PC-9 (cell line): Measurements from ENCODE around the gene SVEP1. TPM values are rescaled to one million over a fixed set of nuclear protein-coding genes. Genes with fewer than 3 reads are reported as not detected.

ENCODE experiments used
- BruUV-seq: library from RNA; stranded (reverse); fragments of 400-500 nt; replicated peaks from 2 replicates; lab custom pipeline; 2021; lab: Mats Ljungman, UMichigan
- CTCF ChIA-PET: fragments of 300-600 bp; sonication (Branson Sonifier 250); formaldehyde crosslinking; loops from one replicate; lab custom pipeline; 2022; ENCODE audit warnings: antibody characterized with exemption; lab: Charles Lee
- POLR2A ChIA-PET: fragments of 300-600 bp; sonication (Branson Sonifier 250); formaldehyde crosslinking; loops from one replicate; lab custom pipeline; 2022; ENCODE audit warnings: antibody characterized with exemption; ENCODE audit not compliant: unreplicated experiment; lab: Charles Lee
- DNase-seq, 2 experiments: peaks; one replicate each; pipeline versions ENCODE4 v3.0.0 to v3.0.0-alpha.2; 2015 to 2022; ENCODE audit warnings: mixed read lengths in 1 of 2
- H2AFZ ChIP-seq: fragments of 200-600 bp; sonication (generic); 2 replicates; pipeline ENCODE4 v1.8.1; 2017; ENCODE audit warnings: antibody characterized with exemption
- H3F3A ChIP-seq: fragments of 200-600 bp; sonication (generic); 2 replicates; pipeline ENCODE4 v1.8.1; 2017; ENCODE audit warnings: antibody characterized with exemption, mild to moderate bottlenecking, low read depth; ENCODE audit not compliant: insufficient read depth
- H3K27ac ChIP-seq: fragments of 200-600 bp; sonication (generic); 2 replicates; pipeline ENCODE4 v1.6.1; 2016; ENCODE audit warnings: mixed run types
- H3K27me3 ChIP-seq: fragments of 200-600 bp; sonication (generic); 2 replicates; pipeline ENCODE4 v1.6.1; 2016; ENCODE audit warnings: low read depth, mixed run types; ENCODE audit not compliant: insufficient read depth
- H3K36me3 ChIP-seq: fragments of 200-600 bp; sonication (generic); 2 replicates; pipeline ENCODE4 v1.6.1; 2016; ENCODE audit warnings: low read depth, mixed run types
- H3K4me1 ChIP-seq: fragments of 200-600 bp; sonication (generic); replicated peaks from 2 replicates; pipeline ENCODE4 v1.6.1; 2016; ENCODE audit warnings: mixed run types; ENCODE audit not compliant: insufficient read depth
- H3K4me2 ChIP-seq: fragments of 200-600 bp; sonication (generic); 2 replicates; pipeline ENCODE4 v1.6.1; 2017; ENCODE audit warnings: mixed run types
- H3K4me3 ChIP-seq: fragments of 200-600 bp; sonication (generic); 2 replicates; pipeline ENCODE4 v1.6.1; 2016; ENCODE audit warnings: mixed run types
- H3K79me2 ChIP-seq: fragments of 200-600 bp; sonication (generic); 2 replicates; pipeline ENCODE4 v1.6.1; 2017; ENCODE audit warnings: low read depth, mixed run types
- H3K9me2 ChIP-seq: fragments of 200-600 bp; sonication (generic); 2 replicates; pipeline ENCODE4 v1.8.1; 2017; ENCODE audit warnings: mild to moderate bottlenecking; ENCODE audit not compliant: insufficient read depth
- H3K9me3 ChIP-seq: fragments of 200-600 bp; sonication (generic); 2 replicates; pipeline ENCODE4 v1.8.1; 2016; ENCODE audit warnings: low read depth; ENCODE audit not compliant: insufficient read depth
- H4K20me1 ChIP-seq: fragments of 200-600 bp; sonication (generic); 2 replicates; pipeline ENCODE4 v1.8.1; 2017; ENCODE audit not compliant: insufficient read depth
- EZH2 ChIP-seq: fragments of 200-600 bp; sonication (generic); IDR thresholded peaks from 2 replicates; pipeline ENCODE4 v1.8.0; 2017; ENCODE audit warnings: antibody characterized with exemption, low read depth
- intact Hi-C: fragments of 100-400 bp; cut with micrococcal nuclease; formaldehyde crosslinking; loops from one replicate; pipeline ENCODE4 v1.10.0; 2022; ENCODE audit not compliant: unreplicated experiment
- total RNA-seq: library from RNA; stranded (reverse); gene quantifications from 2 replicates; pipeline ENCODE4 v1.2.3, GENCODE V29; 2021
- TF ChIP-seq, protein P1 (sequence below): fragments of 200-600 bp; sonication (generic); conservative IDR thresholded peaks from 2 replicates; pipeline ENCODE4 v1.6.1; 2017; ENCODE audit warnings: mixed run types, antibody characterized with exemption, mild to moderate bottlenecking, moderate library complexity

SVEP1 gene
- total RNA-seq, 1 experiment from 2014 or later, result 3.3 TPM

DNA sequence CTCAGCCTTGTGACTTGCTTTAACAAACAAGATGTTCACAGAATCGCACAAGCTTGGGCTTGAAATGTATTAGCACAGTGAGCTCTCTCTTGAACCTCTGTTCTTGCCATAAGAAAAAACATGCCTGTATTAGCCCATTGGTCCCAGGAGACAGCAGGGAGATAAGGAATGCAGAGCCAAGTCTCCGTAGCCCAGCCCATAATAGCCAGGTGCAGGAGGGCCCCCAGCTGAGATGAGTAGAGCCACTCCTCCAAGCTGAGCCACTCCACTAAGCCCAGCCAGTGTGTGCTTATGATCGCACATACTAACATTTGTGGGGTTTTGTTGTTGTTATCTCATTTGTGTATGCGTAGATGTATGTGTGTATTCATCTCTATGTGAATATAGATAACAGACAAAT is 21.6 kb upstream of the SVEP1 start:
- Histone ChIP-seq H3F3A (peaks cover 20% of the 10 kb centered on the region; the same call in 1 of the 2 replicates), H3K4me1 (peaks cover 26% of the 10 kb centered on the region), H3K36me3 (no peaks in the 10 kb centered on the region), H3K9me2 (no peaks in the 10 kb centered on the region), H2AFZ (no peak overlapping the region), H3K4me2 (no peak overlapping the region), H3K4me3 (no peak overlapping the region), H3K9me3 (peaks cover 6% of the 10 kb centered on the region; the same call in 1 of the 2 replicates), H3K27ac (no peak overlapping the region), H4K20me1 (no peaks in the 10 kb centered on the region), H3K79me2 (no peaks in the 10 kb centered on the region), H3K27me3 (no peaks in the 10 kb centered on the region)
- TF ChIP-seq EZH2, result no peak
- TF ChIP-seq, protein P1, sequence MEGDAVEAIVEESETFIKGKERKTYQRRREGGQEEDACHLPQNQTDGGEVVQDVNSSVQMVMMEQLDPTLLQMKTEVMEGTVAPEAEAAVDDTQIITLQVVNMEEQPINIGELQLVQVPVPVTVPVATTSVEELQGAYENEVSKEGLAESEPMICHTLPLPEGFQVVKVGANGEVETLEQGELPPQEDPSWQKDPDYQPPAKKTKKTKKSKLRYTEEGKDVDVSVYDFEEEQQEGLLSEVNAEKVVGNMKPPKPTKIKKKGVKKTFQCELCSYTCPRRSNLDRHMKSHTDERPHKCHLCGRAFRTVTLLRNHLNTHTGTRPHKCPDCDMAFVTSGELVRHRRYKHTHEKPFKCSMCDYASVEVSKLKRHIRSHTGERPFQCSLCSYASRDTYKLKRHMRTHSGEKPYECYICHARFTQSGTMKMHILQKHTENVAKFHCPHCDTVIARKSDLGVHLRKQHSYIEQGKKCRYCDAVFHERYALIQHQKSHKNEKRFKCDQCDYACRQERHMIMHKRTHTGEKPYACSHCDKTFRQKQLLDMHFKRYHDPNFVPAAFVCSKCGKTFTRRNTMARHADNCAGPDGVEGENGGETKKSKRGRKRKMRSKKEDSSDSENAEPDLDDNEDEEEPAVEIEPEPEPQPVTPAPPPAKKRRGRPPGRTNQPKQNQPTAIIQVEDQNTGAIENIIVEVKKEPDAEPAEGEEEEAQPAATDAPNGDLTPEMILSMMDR, result no peak
- POLR2A ChIA-PET, result interaction anchor here (1.0 kb wide), 1 partner anchor 345 kb away, joined by 10 read pairs; the partner anchor contains the start of gene TXN
- intact Hi-C loops, result loop anchor here (5.0 kb wide), 1 partner anchor 344 kb away; the partner anchor contains the start of gene TXN
- DNase-seq, result no peak
- CTCF ChIA-PET, result interaction anchor here (0.6 kb wide), 1 partner anchor 171 kb away, joined by 4 read pairs; no protein-coding TSS in a partner anchor
- no TSS peak for BruUV-seq

DNA sequence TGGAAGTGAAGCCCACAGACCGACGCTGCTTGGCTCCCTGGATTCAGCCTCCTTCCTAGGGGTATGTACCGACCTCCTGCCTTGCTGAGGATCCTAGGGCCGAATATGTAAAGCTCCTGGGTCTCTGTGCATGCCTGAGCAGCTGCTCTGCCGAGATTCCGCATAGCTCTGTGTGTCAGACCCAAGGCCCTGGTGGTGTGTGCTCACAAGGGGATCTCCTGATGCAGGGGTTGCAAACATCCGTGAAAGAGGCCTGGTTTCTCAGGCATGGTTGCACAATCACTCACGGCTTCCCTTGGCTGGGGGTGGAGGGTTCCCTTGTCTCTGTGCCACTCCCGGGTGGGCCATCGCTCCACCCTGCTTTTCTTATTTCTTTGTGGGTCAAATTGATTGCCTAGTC is 19.9 kb upstream of the SVEP1 start:
- Histone ChIP-seq H4K20me1 (no peaks in the 10 kb centered on the region), H3K36me3 (no peaks in the 10 kb centered on the region), H3K4me3 (no peak overlapping the region), H3K79me2 (no peaks in the 10 kb centered on the region), H3F3A (peaks cover 20% of the 10 kb centered on the region; the same call in 1 of the 2 replicates), H3K27ac (no peak overlapping the region), H3K4me2 (no peak overlapping the region), H3K4me1 (peaks cover 26% of the 10 kb centered on the region), H3K9me2 (no peaks in the 10 kb centered on the region), H2AFZ (no peak overlapping the region), H3K27me3 (no peaks in the 10 kb centered on the region), H3K9me3 (peaks cover 6% of the 10 kb centered on the region; the same call in 1 of the 2 replicates)
- POLR2A ChIA-PET, result no interaction called here
- TF ChIP-seq EZH2, result no peak
- TF ChIP-seq, protein P1, result no peak
- no peak for DNase-seq
- CTCF ChIA-PET, result no interaction called here
- no TSS peak for BruUV-seq
- intact Hi-C loops, result no loop called here

DNA sequence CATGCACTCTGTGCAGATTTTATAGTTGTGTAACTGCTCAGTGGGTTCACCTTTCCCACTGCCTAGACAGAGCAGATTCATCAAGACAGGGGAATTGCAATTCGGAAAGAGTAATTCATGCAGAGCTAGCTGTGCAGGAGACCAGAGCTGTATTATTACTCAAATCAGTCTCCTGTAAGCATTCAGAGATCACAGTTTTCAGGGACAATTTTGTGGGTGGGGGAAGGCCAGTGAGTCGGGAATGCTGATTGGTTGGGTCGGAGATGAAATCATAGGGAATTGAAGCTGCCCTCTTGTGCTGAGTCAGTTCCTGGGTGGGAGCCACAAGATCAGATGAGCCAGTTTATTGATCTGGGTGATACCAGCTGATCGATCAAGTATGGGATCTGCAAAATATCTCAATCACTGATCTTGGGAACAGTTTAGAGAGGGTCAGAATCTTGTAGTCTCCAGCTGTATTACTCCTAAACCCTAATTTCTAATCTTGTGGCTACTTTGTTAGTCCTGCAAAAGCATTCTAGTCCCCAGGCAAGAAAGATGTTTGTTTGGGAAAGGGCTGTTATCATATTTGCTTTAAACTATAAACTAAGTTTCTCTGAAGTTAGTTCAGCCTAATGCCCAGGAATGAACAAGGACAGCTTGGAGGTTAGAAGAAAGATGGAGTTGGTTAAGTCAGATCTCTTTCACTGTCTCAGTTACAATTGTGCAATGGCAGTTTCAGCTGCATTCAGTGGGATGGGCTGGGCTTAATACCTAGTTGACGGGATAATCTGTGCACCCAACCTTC is 12.7 kb upstream of the SVEP1 start:
- H3K9me3 ChIP-seq, result peaks cover 11% of the 10 kb centered on the region; the same call in 1 of the 2 replicates
- H3K4me2 ChIP-seq, result peak overlapping the region; percentile 37
- H3K36me3 ChIP-seq, result no peaks in the 10 kb centered on the region
- no TSS peak for BruUV-seq
- TF ChIP-seq, protein P1, result no peak
- TF ChIP-seq EZH2, result no peak
- ChIA-PET POLR2A (interaction anchor here (0.5 to 0.8 kb wide), 5 partner anchors 9 to 336 kb away, joined by 3 to 6 read pairs (median 4); partner anchors contain the start of gene TXN), CTCF (no interaction called here)
- peaks cover 18% of the 10 kb centered on the region for H3F3A ChIP-seq
- DNase-seq, result peak in 1 of 2 experiments; percentile 15
- H4K20me1 ChIP-seq, result no peaks in the 10 kb centered on the region
- H3K4me3 ChIP-seq, result no peak overlapping the region
- H3K79me2 ChIP-seq, result no peaks in the 10 kb centered on the region
- H3K4me1 ChIP-seq, result peaks cover 23% of the 10 kb centered on the region
- intact Hi-C loops, result no loop called here
- H3K9me2 ChIP-seq, result no peaks in the 10 kb centered on the region
- no peaks in the 10 kb centered on the region for H3K27me3 ChIP-seq
- no peak overlapping the region; the same call in 1 of the 2 replicates for H2AFZ ChIP-seq
- peak overlapping the region; percentile 30 for H3K27ac ChIP-seq
